Fibroblast of the aortic adventitia (primary cell): ENCODE measurements around the gene MYH7B. TPM values are rescaled to one million over a fixed set of nuclear protein-coding genes. Genes with fewer than 3 reads are reported as not detected.

Experiments used
- DNase-seq: peaks from one replicate; pipeline ENCODE4 v3.0.0-alpha.2; 2010; ENCODE audit warnings: low read depth
- H3K4me3 ChIP-seq: 2 replicates; pipeline ENCODE4 v1.5.1; 2011; ENCODE audit warnings: low read depth, mild to moderate bottlenecking, control low read depth, low read length, moderate library complexity
- total RNA-seq: library from RNA; depleted of rRNA; stranded (reverse); fragments of >200 nt; gene quantifications from 2 replicates; pipeline ENCODE4 v1.2.3, GENCODE V29; 2012; ENCODE audit warnings: low replicate concordance
- TF ChIP-seq, protein P1 (sequence below): IDR thresholded peaks from 2 replicates; pipeline ENCODE4 v1.5.1; 2011; ENCODE audit warnings: mild to moderate bottlenecking, low read length, control low read depth, inconsistent platforms; ENCODE audit not compliant: insufficient read depth

MYH7B gene
- total RNA-seq, 1 donor: not detected

DNA sequence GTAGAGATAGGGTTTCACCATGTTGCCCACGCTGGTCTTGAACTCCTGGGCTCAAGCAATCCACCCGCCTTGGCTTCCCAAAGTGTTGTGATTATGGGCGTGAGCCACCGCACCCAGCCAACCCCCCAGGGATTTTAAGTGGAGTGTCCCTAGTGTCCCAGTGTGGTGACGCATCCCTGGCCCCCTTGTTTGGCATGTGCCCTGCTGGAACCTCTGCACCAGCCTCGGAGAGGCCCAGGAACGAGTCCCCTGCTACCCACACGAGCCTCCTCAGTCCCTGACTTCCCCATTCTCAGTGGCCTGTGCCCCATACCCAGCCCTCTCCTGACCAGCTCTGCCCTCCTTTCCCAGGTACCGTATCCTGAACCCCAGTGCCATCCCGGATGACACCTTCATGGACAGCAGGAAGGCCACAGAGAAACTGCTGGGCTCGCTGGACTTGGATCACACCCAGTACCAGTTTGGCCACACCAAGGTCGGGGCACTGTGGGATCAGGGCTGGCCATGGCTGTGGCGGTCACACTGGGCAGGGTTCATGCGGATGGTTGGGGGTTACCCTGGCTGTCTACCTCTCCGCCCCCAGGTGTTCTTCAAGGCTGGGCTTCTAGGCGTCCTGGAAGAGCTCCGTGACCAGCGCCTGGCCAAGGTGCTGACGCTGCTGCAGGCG is 37.2 kb downstream of the MYH7B start:
- no peak overlapping the region for H3K4me3 ChIP-seq
- TF ChIP-seq, protein P1, sequence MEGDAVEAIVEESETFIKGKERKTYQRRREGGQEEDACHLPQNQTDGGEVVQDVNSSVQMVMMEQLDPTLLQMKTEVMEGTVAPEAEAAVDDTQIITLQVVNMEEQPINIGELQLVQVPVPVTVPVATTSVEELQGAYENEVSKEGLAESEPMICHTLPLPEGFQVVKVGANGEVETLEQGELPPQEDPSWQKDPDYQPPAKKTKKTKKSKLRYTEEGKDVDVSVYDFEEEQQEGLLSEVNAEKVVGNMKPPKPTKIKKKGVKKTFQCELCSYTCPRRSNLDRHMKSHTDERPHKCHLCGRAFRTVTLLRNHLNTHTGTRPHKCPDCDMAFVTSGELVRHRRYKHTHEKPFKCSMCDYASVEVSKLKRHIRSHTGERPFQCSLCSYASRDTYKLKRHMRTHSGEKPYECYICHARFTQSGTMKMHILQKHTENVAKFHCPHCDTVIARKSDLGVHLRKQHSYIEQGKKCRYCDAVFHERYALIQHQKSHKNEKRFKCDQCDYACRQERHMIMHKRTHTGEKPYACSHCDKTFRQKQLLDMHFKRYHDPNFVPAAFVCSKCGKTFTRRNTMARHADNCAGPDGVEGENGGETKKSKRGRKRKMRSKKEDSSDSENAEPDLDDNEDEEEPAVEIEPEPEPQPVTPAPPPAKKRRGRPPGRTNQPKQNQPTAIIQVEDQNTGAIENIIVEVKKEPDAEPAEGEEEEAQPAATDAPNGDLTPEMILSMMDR: no peak
- DNase-seq: no peak

DNA sequence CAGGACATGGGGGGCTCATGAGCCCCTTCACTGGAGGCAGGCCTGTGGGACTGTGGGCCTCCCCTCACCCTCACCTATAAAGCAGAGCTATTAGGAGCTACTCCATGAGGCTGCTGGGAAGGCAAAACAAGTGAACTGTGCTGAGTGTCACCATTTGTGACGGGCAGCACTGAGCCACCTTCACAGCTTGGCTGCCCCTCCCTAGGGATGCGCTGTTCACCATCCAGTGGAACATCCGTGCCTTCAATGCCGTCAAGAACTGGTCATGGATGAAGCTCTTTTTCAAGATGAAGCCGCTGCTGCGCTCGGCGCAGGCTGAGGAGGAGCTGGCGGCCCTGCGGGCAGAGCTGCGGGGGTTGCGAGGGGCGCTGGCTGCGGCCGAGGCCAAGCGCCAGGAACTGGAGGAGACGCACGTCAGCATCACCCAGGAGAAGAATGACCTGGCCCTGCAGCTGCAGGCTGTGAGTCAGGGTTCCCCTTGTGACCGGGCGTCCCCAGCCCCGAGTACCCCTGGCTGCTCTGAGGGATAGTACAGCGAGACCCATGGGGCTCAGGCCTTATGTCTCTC is 38.4 kb downstream of the MYH7B start:
- H3K4me3 ChIP-seq: no peak overlapping the region
- TF ChIP-seq, protein P1: no peak
- no peak for DNase-seq

DNA sequence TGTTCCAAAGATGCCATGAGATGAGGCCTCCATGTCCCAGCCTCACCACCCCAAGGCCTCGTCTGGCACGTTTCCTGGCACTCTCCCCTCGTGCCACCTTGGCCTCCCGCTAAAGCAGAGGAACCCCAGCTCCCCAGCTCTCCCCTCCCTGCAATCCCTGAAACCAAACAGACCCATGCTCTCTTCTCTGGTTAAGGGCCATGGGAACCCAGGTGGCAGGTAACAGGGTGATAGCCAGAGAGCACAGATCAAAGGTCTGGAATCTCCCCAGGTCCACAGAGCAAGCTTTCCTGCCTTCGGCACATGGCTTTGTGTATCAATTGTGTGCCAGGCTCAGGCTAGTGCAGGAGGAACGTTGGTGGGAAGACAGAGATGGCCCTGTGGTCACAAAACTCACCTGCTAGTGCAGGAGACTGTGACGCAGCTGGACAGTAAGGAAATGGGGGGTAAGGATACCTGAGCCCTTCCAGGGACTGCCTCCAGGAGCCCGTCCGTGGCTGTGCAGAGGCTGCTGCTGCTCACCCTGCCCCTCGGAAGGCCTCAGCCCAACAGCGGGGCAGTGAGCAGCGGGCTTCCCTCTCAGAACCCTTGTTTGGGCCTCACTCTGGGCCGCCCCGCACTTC is 39.0 kb downstream of the MYH7B start:
- no peak for DNase-seq
- TF ChIP-seq, protein P1: no peak
- H3K4me3 ChIP-seq: no peak overlapping the region

DNA sequence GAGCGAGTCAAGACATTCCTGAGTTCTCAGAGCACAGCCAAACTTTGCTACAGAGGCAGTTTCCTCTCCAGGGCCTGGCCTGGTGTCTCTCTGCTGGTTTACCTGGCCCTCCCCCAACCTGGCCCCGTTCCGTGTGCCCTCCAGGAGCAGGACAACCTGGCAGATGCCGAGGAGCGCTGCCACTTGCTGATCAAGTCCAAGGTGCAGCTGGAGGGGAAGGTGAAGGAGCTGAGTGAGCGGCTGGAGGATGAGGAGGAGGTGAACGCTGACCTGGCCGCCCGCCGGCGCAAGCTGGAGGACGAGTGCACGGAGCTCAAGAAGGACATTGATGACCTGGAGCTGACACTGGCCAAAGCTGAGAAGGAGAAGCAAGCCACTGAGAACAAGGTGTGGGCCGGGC is 39.5 kb downstream of the MYH7B start:
- TF ChIP-seq, protein P1: no peak
- H3K4me3 ChIP-seq: no peak overlapping the region
- no peak for DNase-seq

DNA sequence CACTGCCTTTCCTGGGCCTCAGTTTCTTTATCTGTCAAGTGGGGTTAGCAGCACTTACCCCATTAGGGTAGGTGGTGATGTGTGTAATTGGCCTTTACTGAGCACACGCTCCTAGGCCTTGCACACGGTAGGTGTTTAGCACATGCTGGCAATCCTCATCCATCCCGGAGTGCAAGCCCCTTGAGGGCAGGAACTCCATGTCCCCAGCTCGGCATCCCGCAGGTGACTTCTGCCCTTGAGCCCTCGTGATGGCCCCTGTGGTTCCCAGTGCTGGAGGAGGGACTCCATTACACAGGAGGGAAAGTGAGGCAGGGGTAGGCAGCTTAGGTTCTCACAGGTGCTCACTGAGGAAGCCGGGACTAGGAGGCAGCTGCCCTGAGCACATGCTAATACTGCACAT is 40.0 kb downstream of the MYH7B start:
- no peak for DNase-seq
- H3K4me3 ChIP-seq: no peak overlapping the region
- TF ChIP-seq, protein P1: no peak

DNA sequence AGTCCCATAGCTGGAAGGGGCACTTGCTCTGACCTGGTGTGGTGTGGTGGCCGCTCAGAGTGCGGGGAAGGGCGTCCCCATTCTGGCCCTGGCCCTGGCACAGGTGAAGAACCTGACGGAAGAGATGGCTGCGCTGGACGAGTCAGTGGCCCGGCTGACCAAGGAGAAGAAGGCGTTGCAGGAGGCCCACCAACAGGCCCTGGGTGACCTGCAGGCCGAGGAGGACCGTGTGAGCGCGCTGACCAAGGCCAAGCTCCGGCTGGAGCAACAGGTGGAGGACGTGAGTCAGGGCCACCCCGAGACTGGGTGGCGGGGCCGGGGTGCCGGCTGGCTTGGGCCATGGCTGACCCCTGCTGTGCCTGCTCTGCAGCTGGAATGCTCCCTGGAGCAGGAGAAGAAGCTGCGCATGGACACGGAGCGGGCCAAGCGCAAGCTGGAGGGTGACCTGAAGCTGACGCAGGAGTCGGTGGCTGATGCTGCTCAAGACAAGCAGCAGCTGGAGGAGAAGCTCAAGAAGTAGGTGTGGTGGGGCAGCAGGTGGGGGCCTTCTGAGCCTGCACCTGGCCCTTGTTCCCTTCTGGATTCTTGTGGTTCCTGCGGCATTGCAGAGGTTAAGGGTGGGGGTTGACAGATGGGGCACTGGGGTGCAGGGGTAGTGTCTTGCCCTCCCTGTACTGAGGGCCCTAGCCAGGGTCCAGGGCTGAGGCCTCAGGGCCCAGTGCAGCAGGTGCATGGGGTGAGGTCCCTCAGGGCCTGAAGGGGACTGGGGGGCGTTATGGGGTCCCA is 40.8 kb downstream of the MYH7B start:
- no peak for DNase-seq
- TF ChIP-seq, protein P1: no peak
- no peak overlapping the region for H3K4me3 ChIP-seq
